ENCODE measurements around the gene WDFY4. TPM values are rescaled to one million over a fixed set of nuclear protein-coding genes. Genes with fewer than 3 reads are reported as not detected.

Gene WDFY4
- total and polyA plus RNA-seq, 4 donors = 4.6 to 26.9 (median 13.5) TPM

- H3K27ac ChIP-seq (ENCODE audit: low read depth in 1 of 2, low read length in 1 of 2) = no peak overlapping the region
- no peaks in the 10 kb centered on the region for H3K27me3 ChIP-seq (ENCODE audit: control insufficient read depth in 3 of 3, insufficient read depth in 3 of 3, low read length in 2 of 3)
- H3K9me3 ChIP-seq (ENCODE audit: control insufficient read depth in 4 of 4, insufficient read depth in 3 of 4, low read length in 3 of 4) = peaks cover 0 to 5% (median 2%) of the 10 kb centered on the region in 4 donors
- H3K4me1 ChIP-seq (ENCODE audit: control insufficient read depth in 5 of 5, insufficient read depth in 5 of 5, low read length in 5 of 5) = peaks cover 0 to 18% (median 5%) of the 10 kb centered on the region in 5 donors
- H3K9ac ChIP-seq (ENCODE audit: insufficient read depth in 1 of 2, low read length in 2 of 2) = no peak overlapping the region
- no peaks in the 10 kb centered on the region for H3K36me3 ChIP-seq (ENCODE audit: control insufficient read depth in 4 of 4, insufficient read depth in 4 of 4, low read length in 4 of 4)
- no peak for TF ChIP-seq CTCF (IDR thresholded peaks at IDR 0.05; ENCODE audit: control extremely low read depth, extremely low read depth)
- 80 to 89% methylated on average over 6 of the region's 6 CpGs for WGBS, 2 donors
- H3K4me3 ChIP-seq = no peak overlapping the region
- DNase-seq (peak in 2 of 3 donors; percentile 14 to 33), ATAC-seq (ENCODE audit: insufficient read depth, low FRiP score) (no peak)
Measured at GRCh38 chr10:48710647-48711275, 26.1 kb downstream of the WDFY4 start.

DNA sequence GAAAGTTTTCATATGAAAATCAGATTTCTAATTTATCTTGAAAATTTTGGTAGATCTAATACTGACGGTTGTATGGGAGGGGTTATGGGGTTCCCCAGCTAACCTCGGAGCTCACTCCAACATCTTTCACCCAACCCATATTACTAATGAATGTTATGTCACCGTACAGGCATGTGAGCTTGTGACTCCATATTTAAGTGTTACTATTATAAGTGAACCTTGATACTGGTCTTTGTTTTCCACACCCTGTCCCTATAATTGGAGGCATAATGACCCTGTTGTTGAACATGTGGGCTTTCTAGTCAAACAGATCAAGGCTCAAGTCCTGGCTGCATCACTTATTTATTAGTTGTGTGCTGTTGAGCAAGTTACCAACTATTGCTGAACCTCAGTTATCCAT is 27.2 kb downstream of the WDFY4 start:
- TF ChIP-seq CTCF (IDR thresholded peaks at IDR 0.05; ENCODE audit: control extremely low read depth, extremely low read depth) = no peak

GRCh38 chr10:48714088-48714487 is 29.4 kb downstream of the WDFY4 start:
- TF ChIP-seq CTCF (IDR thresholded peaks at IDR 0.05; ENCODE audit: control extremely low read depth, extremely low read depth) = no peak
- ATAC-seq (ENCODE audit: insufficient read depth, low FRiP score) (no peak), DNase-seq (no peak)
- H3K4me1 ChIP-seq (ENCODE audit: control insufficient read depth in 5 of 5, insufficient read depth in 5 of 5, low read length in 5 of 5) = peaks cover 0 to 13% (median 0%) of the 10 kb centered on the region in 5 donors
- H3K9ac ChIP-seq (ENCODE audit: insufficient read depth in 1 of 2, low read length in 2 of 2) = no peak overlapping the region
- no peaks in the 10 kb centered on the region for H3K27me3 ChIP-seq (ENCODE audit: control insufficient read depth in 3 of 3, insufficient read depth in 3 of 3, low read length in 2 of 3)
- no peaks in the 10 kb centered on the region for H3K36me3 ChIP-seq (ENCODE audit: control insufficient read depth in 4 of 4, insufficient read depth in 4 of 4, low read length in 4 of 4)
- H3K4me3 ChIP-seq = no peak overlapping the region
- no peak overlapping the region for H3K27ac ChIP-seq (ENCODE audit: low read depth in 1 of 2, low read length in 1 of 2)
- H3K9me3 ChIP-seq (ENCODE audit: control insufficient read depth in 4 of 4, insufficient read depth in 3 of 4, low read length in 3 of 4) = peaks cover 0 to 5% (median 2%) of the 10 kb centered on the region in 4 donors

More for the DNA sequence above, 27.2 kb downstream of the WDFY4 start:
- WGBS, 2 donors = 85 to 92% methylated on average over 3 of the region's 3 CpGs
- Histone ChIP-seq H3K9ac (ENCODE audit: insufficient read depth in 1 of 2, low read length in 2 of 2) (no peak overlapping the region), H3K27ac (ENCODE audit: low read depth in 1 of 2, low read length in 1 of 2) (no peak overlapping the region), H3K36me3 (ENCODE audit: control insufficient read depth in 4 of 4, insufficient read depth in 4 of 4, low read length in 4 of 4) (no peaks in the 10 kb centered on the region), H3K9me3 (ENCODE audit: control insufficient read depth in 4 of 4, insufficient read depth in 3 of 4, low read length in 3 of 4) (peaks cover 0 to 5% (median 2%) of the 10 kb centered on the region in 4 donors), H3K4me1 (ENCODE audit: control insufficient read depth in 5 of 5, insufficient read depth in 5 of 5, low read length in 5 of 5) (peaks cover 0 to 18% (median 5%) of the 10 kb centered on the region in 5 donors), H3K4me3 (no peak overlapping the region), H3K27me3 (ENCODE audit: control insufficient read depth in 3 of 3, insufficient read depth in 3 of 3, low read length in 2 of 3) (no peaks in the 10 kb centered on the region)
- DNase-seq (no peak), ATAC-seq (ENCODE audit: insufficient read depth, low FRiP score) (no peak)

- Histone ChIP-seq H3K4me3 (no peak overlapping the region), H3K9ac (ENCODE audit: insufficient read depth in 1 of 2, low read length in 2 of 2) (no peak overlapping the region), H3K36me3 (ENCODE audit: control insufficient read depth in 4 of 4, insufficient read depth in 4 of 4, low read length in 4 of 4) (no peaks in the 10 kb centered on the region), H3K27me3 (ENCODE audit: control insufficient read depth in 3 of 3, insufficient read depth in 3 of 3, low read length in 2 of 3) (no peaks in the 10 kb centered on the region), H3K4me1 (ENCODE audit: control insufficient read depth in 5 of 5, insufficient read depth in 5 of 5, low read length in 5 of 5) (peaks cover 0 to 10% (median 3%) of the 10 kb centered on the region in 5 donors), H3K27ac (ENCODE audit: low read depth in 1 of 2, low read length in 1 of 2) (no peak overlapping the region), H3K9me3 (ENCODE audit: control insufficient read depth in 4 of 4, insufficient read depth in 3 of 4, low read length in 3 of 4) (peaks cover 0 to 5% (median 2%) of the 10 kb centered on the region in 4 donors)
- WGBS, 2 donors = 76 to 79% methylated on average over 4 of the region's 4 CpGs
- TF ChIP-seq CTCF (IDR thresholded peaks at IDR 0.05; ENCODE audit: control extremely low read depth, extremely low read depth) = no peak
- DNase-seq = no peak
- no peak for ATAC-seq (ENCODE audit: insufficient read depth, low FRiP score)
Measured at GRCh38 chr10:48716416-48716815, 31.7 kb downstream of the WDFY4 start.

Measured in lung (tissue), 12 donors.